Loucy (cell line): ENCODE results near the gene PRKN.

ENCODE experiments used
- H2AFZ ChIP-seq: fragments of 200-600 bp; sonication (generic); 2 replicates; pipeline ENCODE4 v1.6.0; 2016; ENCODE audit warnings: antibody characterized with exemption, mild to moderate bottlenecking, low read length, moderate library complexity
- H3F3A ChIP-seq: fragments of 200-600 bp; 2 replicates; pipeline ENCODE4 v1.6.0; 2016; ENCODE audit warnings: antibody characterized with exemption, low read depth, mild to moderate bottlenecking
- H3K27me3 ChIP-seq: fragments of 200-600 bp; sonication (generic); 2 replicates; pipeline ENCODE4 v1.6.1; 2014; ENCODE audit warnings: low read length, mild to moderate bottlenecking; ENCODE audit not compliant: insufficient read depth, poor library complexity, severe bottlenecking
- H3K36me3 ChIP-seq: fragments of 200-600 bp; sonication (generic); 2 replicates; pipeline ENCODE4 v1.6.1; 2016; ENCODE audit warnings: low read length; ENCODE audit not compliant: insufficient read depth
- H3K4me1 ChIP-seq: fragments of 200-600 bp; sonication (generic); 2 replicates; pipeline ENCODE4 v1.5.1; 2014; ENCODE audit warnings: low read length, mild to moderate bottlenecking; ENCODE audit not compliant: insufficient read depth, poor library complexity, severe bottlenecking
- H3K4me2 ChIP-seq: fragments of 200-600 bp; sonication (generic); 2 replicates; pipeline ENCODE4 v1.6.0; 2014; ENCODE audit warnings: antibody characterized with exemption, low read length, low read depth, mild to moderate bottlenecking; ENCODE audit not compliant: poor library complexity, severe bottlenecking
- H3K4me3 ChIP-seq: fragments of 200-600 bp; sonication (generic); 2 replicates; pipeline ENCODE4 v1.5.1; 2014; ENCODE audit warnings: low read length, mild to moderate bottlenecking, mixed read lengths; ENCODE audit not compliant: poor library complexity, severe bottlenecking
- H3K79me2 ChIP-seq: fragments of 200-600 bp; sonication (generic); 2 replicates; pipeline ENCODE4 v1.6.1; 2014; ENCODE audit warnings: low read length; ENCODE audit not compliant: insufficient read depth
- H3K9ac ChIP-seq: fragments of 200-600 bp; sonication (generic); 2 replicates; pipeline ENCODE4 v1.6.0; 2014; ENCODE audit warnings: mild to moderate bottlenecking, low read depth, low read length, moderate library complexity; ENCODE audit not compliant: poor library complexity, severe bottlenecking
- H3K9me2 ChIP-seq: fragments of 200-600 bp; sonication (generic); replicated peaks from 2 replicates; pipeline ENCODE4 v1.6.1; 2016; ENCODE audit warnings: low read depth, low read length, mixed read lengths
- H3K9me3 ChIP-seq: fragments of 200-600 bp; sonication (generic); 2 replicates; pipeline ENCODE4 v1.6.1; 2014; ENCODE audit warnings: mild to moderate bottlenecking, antibody characterized with exemption, low read length, low read depth; ENCODE audit not compliant: insufficient read depth
- H4K20me1 ChIP-seq: fragments of 200-600 bp; sonication (generic); 2 replicates; pipeline ENCODE4 v1.6.0; 2014; ENCODE audit warnings: antibody characterized with exemption, low read length, mild to moderate bottlenecking; ENCODE audit not compliant: insufficient read depth, poor library complexity, severe bottlenecking
- CTCF ChIP-seq: fragments of 200-600 bp; sonication (generic); conservative IDR thresholded peaks from 2 replicates; pipeline ENCODE4 v1.5.1; 2014; ENCODE audit warnings: mild to moderate bottlenecking, antibody characterized with exemption, low read length
- EZH2phosphoT487 ChIP-seq: fragments of 200-600 bp; IDR thresholded peaks from 2 replicates; pipeline ENCODE4 v1.6.1; 2018; ENCODE audit warnings: antibody characterized with exemption, mild to moderate bottlenecking, moderate library complexity, borderline replicate concordance

The PRKN gene

GRCh38 chr6:162526960-162527359 is 200.6 kb downstream of the PRKN start:
- Histone ChIP-seq H2AFZ (no peak overlapping the region), H3K9me2 (no peaks in the 10 kb centered on the region), H3F3A (no peaks in the 10 kb centered on the region), H3K9me3 (peaks cover 3% of the 10 kb centered on the region; the same call in 1 of the 2 replicates), H3K27me3 (no peaks in the 10 kb centered on the region), H3K9ac (no peak overlapping the region), H4K20me1 (no peaks in the 10 kb centered on the region), H3K4me2 (no peak overlapping the region), H3K36me3 (no peaks in the 10 kb centered on the region), H3K79me2 (no peaks in the 10 kb centered on the region), H3K4me3 (no peak overlapping the region), H3K4me1 (no peaks in the 10 kb centered on the region)
- no peak for TF ChIP-seq CTCF
- TF ChIP-seq EZH2phosphoT487 = no peak

GRCh38 chr6:162525181-162525580 is 202.4 kb downstream of the PRKN start:
- H3K9me2 ChIP-seq = no peaks in the 10 kb centered on the region
- no peaks in the 10 kb centered on the region for H4K20me1 ChIP-seq
- no peaks in the 10 kb centered on the region for H3K36me3 ChIP-seq
- H3K79me2 ChIP-seq = no peaks in the 10 kb centered on the region
- H3K4me3 ChIP-seq = no peak overlapping the region
- H3K9ac ChIP-seq = no peak overlapping the region
- no peak overlapping the region for H2AFZ ChIP-seq
- H3K4me1 ChIP-seq = no peaks in the 10 kb centered on the region
- TF ChIP-seq CTCF = no peak
- TF ChIP-seq EZH2phosphoT487 = no peak
- H3K4me2 ChIP-seq = no peak overlapping the region
- H3F3A ChIP-seq = no peaks in the 10 kb centered on the region
- no peaks in the 10 kb centered on the region for H3K27me3 ChIP-seq
- peaks cover 3% of the 10 kb centered on the region; the same call in 1 of the 2 replicates for H3K9me3 ChIP-seq

GRCh38 chr6:162512744-162513143 is 214.8 kb downstream of the PRKN start:
- TF ChIP-seq EZH2phosphoT487 (no peak), CTCF (no peak)

More at GRCh38 chr6:162512744-162513143, 214.8 kb downstream of the PRKN start:
- Histone ChIP-seq H3K4me2 (no peak overlapping the region), H3K27me3 (no peaks in the 10 kb centered on the region), H2AFZ (no peak overlapping the region), H3K9me3 (no peaks in the 10 kb centered on the region; the same call in 1 of the 2 replicates), H3F3A (no peaks in the 10 kb centered on the region), H3K79me2 (no peaks in the 10 kb centered on the region), H3K4me3 (no peak overlapping the region), H3K36me3 (no peaks in the 10 kb centered on the region), H3K9ac (no peak overlapping the region), H4K20me1 (no peaks in the 10 kb centered on the region), H3K9me2 (no peaks in the 10 kb centered on the region), H3K4me1 (no peaks in the 10 kb centered on the region)
